ENCODE measurements around the gene FAM50B.

Gene FAM50B

DNA sequence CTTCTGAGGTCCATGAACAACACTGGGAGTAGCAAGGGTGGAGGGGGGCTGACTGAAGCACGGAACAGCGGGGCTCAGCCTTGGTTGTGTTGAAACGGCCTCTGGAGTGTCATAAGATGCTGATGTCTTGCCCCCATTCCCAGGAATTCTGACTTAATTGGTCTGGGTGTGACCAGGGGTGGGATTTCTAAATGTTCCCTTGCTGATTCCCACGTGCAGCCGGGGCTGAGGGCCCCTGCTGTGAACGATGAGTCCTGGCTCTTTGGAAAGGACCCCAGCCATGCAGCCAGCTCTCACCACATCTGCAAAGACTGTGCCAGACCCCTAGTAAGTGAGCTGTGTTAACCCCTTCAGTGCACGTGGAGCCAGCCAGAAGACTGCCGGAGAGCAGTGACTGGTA lies 28.6 kb upstream of the FAM50B start:
- DNase-seq: no peak

DNA sequence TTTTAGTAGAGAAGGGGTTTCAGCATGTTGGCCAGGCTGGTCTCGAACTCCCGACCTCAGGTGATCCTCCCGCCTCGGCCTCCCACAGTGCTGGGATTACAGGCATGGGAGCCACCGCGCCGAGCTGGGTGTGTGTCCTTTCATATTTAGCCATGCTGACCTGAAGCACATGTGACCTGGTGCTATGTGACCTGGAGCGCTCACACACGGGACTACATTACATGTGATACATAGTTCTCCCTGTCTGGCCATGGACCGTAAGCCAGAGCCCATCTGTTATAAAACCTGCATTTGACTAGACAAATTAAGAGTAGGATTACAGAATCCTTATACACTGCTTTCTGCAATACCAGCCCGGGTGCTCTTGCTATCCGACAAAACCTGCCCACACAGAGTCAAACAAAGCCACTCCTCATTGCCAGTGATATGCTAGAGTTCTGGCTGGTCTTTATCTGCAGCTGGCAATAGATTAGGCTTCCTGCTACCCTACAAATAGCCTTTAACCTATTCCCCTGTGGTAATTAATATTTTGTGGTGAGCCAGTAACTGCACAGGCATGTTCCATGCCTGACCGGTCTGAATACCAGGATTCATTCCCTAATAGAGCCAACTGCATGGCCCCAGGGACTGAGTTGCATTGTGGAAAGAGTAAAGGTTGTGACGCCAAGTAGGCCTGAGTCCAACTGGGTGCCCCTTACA lies 26.3 kb upstream of the FAM50B start:
- DNase-seq: no peak

- no peak for DNase-seq
Observed at GRCh38 chr6:3823671-3824070, 25.5 kb upstream of the FAM50B start.

GRCh38 chr6:3825331-3825831 lies 23.8 kb upstream of the FAM50B start:
- DNase-seq: no peak

DNA sequence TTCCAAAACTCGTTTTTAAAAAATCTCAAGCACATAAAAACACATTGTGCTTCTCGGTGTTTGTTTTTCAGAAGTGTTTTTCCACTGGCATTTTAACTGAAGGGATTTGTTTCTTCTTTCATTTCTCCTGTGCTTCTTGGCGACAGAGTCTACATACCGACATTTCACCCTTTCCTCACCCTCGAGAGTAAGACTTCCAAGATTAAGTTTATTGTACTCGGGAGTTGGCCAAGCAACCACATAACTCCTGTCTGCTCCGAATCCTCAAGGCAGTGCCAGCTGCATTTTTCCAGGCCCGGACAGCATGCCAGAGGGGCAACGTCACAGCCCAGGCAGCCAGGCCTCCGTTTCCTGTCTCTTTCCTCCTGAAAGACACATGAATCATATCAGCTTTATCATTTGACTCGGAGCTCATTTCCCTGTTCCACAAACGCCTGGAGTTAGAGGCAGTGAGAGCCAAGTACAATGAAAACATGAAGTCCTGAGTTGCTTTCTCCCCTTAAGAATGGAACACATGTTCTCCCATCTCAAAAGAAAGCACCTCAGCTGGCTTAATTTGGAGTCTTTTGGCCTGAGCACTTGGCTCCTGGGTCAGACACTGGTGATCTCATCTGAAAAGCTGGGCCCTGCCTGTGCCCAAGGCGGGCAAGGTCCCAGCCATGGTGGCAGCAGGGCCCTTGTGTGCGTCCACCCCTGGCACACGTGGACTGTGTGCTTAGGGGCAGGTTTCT lies 23.2 kb upstream of the FAM50B start:
- DNase-seq: no peak

- no peak for DNase-seq
Observed at GRCh38 chr6:3829285-3829684, 19.9 kb upstream of the FAM50B start.

DNA sequence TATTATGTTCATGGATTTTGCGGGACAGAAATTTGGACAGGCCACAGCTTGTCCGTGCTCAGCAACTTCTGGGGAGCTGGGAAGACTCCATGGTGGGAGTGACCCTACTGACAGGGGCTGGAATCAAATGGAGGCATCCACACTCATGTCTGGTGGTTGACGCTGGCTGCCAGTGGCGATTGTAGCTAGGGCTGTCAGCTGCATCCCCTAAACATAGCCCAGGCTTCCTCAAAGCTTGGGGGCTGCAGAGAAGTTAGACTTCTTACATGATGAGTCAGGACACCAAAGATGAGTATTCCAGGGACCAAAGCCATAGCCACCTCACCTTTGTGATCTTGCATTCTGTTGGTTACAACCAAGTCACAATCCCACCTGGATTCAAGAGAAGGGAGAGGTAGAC lies 18.4 kb upstream of the FAM50B start:
- no peak for DNase-seq

- DNase-seq: no peak
Observed at GRCh38 chr6:3831761-3832530, 17.2 kb upstream of the FAM50B start.

DNA sequence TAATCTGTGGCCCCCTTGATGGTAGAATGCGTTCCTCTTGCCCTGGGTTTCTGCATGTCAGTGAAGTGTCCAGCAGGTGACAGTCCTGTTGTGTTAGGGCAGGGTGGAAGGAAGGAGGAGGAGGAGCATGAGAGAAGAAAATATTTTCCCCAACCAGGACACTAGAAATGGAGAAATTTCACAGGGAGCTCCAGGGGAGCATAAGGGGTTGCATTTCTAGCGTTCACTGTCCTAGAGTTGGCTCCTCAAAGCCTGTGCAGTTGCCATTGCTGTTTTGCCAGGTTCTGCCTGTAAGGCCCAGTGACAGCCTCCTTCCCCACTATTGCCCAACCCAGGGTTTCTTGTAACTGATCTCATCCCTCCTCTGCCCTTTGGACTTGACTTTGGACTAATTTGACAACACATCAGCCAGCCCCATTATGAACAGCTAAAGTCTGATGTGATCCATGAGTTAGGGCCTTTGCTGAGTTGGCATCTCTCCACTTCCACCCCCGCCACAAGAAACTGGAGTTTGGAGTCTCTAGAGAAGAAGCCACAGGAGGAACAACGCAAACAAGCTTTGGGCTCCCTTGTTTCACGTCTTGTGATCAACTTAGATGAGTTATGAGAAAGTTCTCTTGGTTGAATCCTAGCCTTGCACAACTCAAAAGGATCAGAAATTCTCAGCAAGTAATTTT lies 14.0 kb upstream of the FAM50B start:
- no peak for DNase-seq

DNA sequence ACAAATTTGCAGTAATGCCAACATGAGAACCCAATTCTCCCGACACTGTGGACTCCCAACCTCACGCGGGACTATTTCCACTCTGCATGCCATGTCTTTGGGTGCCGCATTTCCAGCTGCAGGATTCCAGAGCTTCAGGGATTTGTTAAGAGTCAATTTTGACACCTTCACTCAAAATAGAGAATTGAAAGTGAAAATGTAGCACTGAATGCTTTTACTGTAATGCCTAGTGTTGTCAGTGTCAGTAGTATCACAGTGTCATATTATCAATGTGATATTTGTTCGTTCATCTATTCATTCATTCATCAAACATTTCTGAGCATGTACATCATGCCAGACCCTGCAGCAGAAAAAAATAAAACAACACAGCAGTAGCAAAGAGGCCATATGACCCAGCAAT lies 13.4 kb upstream of the FAM50B start:
- DNase-seq: no peak

DNA sequence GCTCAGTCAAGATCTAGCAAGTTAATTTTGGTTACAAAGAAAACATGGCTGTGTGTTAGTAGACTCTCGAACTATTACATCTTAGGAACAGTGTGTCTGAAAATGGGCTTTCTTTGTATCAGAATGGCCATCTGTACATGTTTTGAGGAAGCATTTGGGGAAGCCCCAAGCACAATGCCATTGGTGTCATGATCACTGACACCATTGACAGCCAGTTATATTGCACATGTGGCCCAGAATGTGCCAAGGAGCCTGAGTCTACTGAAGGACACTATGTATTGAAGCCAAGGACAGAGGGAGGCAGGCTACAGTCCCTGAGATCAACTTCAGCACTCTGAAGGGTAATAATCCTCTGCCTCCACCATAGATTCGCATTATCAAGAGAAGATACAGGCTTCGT lies 12.6 kb upstream of the FAM50B start:
- DNase-seq: no peak

GRCh38 chr6:3837781-3838180 lies 11.4 kb upstream of the FAM50B start:
- no peak for DNase-seq

GRCh38 chr6:3838992-3839867 lies 9.9 kb upstream of the FAM50B start:
- DNase-seq: no peak

DNA sequence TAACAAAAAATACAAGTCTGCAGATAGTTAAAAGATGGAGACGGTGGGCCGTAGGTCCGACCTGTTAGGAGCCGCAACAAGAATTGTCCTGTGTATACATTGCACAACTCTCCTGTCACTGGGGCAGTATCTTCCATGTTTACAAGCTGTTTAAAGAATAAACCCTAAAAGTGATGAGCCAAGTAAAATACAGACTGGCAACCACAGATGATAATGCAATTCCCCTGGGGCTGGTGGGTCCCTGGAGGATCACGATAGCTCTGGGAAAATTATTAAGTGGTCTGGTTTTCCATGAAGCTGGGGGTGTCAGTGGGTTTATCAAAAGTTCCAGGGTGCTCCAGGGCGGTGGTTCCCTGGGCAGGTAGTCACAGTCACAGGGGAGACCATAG lies 8.1 kb upstream of the FAM50B start:
- no peak for DNase-seq

DNA sequence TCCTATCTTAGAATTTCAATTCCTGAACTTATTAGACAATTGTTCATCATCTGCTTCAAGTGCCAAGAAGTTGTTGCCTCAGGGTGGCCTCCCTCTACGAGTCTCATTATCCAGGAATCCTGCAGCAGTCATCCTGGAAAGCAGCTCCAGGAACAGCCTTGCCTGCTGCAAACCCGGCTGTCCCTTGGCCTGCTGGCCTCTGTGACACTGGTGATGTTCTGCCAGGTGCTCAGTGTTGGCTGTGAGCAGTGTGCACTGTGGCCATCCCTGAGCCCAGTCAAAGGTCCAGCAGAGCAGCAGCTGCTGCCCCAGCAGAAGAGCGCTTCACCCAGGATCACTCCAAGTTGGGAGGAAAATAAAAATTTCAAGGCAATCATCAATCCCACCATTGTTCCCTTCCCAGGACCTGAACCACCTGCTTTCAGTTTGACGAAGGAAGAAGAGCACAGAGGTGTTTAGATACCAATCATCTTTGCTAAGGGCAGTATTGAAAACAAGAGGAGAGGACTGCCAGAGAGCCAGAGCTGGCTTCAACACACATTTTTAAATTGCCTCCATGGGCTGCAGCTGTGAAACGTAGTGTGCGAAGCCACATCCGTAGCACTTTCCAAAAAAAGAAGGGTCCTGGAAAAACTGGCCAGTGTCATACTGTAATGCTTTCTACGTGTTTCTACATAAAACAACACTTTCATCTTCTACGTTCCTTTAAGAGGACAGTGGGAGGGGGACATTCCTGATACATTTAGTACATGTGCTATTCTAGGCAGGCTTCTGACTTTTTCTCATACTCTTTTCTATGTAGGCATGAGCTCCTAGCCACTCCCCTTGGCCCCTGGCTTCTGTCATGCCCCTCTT lies 7.2 kb upstream of the FAM50B start:
- no peak for DNase-seq

DNA sequence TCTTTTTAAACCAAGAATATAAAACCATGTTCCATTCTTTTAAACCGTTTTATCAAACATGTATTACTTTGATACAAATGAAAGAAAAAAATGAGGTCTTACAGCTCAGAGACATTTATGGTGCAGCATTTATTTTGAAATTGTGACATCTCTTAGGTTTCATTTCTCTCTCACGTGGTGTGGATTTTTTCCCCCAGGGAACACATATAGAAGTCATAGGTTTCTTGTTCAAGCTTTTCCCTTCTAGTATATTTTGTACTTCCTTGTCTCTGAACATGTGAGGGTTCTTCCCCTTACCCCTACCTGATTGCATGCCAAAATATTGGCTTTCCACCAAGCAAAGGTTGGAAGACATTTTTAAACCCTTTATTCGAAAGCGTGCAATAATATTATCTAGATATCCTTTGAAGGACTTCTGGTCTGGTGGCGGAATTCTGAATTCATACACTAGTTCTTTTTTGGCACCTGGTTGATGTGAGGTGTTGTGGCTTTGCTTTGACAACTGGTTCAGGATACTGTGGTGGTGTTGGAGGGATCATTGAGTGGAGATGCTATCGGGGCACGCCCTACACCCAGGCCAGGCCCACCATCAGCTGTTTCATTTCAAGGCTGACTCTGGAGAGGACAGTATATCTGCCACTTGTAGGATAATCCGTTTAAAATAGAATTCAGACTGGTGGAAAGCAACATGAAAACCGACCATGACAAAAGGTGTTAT lies 5.6 kb upstream of the FAM50B start:
- DNase-seq: no peak

GRCh38 chr6:3844097-3844463 lies 5.1 kb upstream of the FAM50B start:
- DNase-seq: no peak

DNA sequence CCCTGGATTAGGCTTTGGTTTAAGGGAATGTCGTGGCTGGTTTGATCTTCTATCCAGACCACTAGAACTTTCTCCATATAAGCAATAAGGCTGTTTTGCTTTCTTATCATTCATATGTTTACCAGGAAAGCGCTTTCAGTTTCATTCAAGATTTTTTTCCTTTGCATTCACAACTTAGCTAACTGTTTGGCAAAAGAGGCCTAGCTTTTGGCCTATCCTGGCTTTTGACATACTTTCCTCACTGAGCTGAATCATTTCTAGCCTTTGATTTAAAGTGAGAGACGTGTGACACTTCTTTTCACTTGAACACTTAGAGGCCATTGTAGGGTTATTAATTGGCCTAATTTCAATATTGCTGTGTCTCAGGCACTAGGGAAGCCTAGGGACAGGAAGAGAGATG lies 1.7 kb upstream of the FAM50B start:
- DNase-seq: no peak

- DNase-seq: no peak
Observed at GRCh38 chr6:3848380-3848779, 793 bp upstream of the FAM50B start.

DNA sequence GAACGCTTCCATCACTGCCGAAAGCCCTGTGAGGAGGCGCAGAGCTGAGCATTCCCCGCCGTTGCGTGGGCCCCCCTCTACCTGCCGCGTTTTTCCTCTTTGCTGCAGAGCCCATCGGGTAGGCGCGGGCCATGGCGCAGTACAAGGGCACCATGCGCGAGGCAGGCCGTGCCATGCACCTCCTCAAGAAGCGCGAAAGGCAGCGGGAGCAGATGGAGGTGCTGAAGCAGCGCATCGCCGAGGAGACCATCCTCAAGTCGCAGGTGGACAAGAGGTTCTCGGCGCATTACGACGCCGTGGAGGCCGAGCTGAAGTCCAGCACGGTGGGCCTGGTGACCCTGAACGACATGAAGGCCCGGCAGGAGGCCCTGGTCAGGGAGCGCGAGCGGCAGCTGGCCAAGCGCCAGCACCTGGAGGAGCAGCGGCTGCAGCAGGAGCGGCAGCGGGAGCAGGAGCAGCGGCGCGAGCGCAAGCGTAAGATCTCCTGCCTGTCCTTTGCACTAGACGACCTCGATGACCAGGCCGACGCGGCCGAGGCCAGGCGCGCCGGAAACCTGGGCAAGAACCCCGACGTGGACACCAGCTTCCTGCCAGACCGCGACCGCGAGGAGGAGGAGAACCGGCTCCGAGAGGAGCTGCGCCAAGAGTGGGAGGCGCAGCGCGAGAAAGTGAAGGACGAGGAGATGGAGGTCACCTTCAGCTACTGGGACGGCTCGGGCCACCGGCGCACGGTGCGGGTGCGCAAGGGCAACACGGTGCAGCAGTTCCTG lies 693 bp downstream of the FAM50B start:
- DNase-seq: no peak

Measured in stimulated activated CD8-positive, alpha-beta memory T cell treated with anti-CD3 and anti-CD28 coated beads, Interleukin-4, amount 100 ng/mL, for 48 hours (primary cell).